Calu3 (cell line): Measurements from ENCODE around the gene CACNG6. TPM values are rescaled to one million over a fixed set of nuclear protein-coding genes. Genes with fewer than 3 reads are reported as not detected.

Experiments
- BruUV-seq: library from RNA; stranded (reverse); fragments of 400-500 nt; replicated peaks from 2 replicates; lab custom pipeline; 2021; lab: Mats Ljungman, UMichigan
- CTCF ChIA-PET: fragments of 300-600 bp; sonication (Branson Sonifier 250); formaldehyde crosslinking; loops from one replicate; lab custom pipeline; 2022; ENCODE audit warnings: antibody characterized with exemption; lab: Charles Lee
- DNase-seq: peaks from one replicate; pipeline ENCODE4 v3.0.0; 2022
- H3K27ac Mint-ChIP-seq: one replicate; pipeline ENCODE4 v1.8.0; 2022; ENCODE audit warnings: mixed read lengths; ENCODE audit not compliant: unreplicated experiment
- H3K27me3 Mint-ChIP-seq: one replicate; pipeline ENCODE4 v1.8.0; 2022; ENCODE audit warnings: mixed read lengths; ENCODE audit not compliant: unreplicated experiment
- H3K36me3 Mint-ChIP-seq: one replicate; pipeline ENCODE4 v1.8.0; 2022; ENCODE audit warnings: mild to moderate bottlenecking, moderate library complexity, mixed read lengths; ENCODE audit not compliant: insufficient read depth, unreplicated experiment
- H3K4me1 Mint-ChIP-seq: one replicate; pipeline ENCODE4 v1.8.0; 2022; ENCODE audit warnings: mild to moderate bottlenecking, low read depth, mixed read lengths; ENCODE audit not compliant: unreplicated experiment
- H3K4me3 Mint-ChIP-seq: one replicate; pipeline ENCODE4 v1.8.0; 2022; ENCODE audit warnings: mild to moderate bottlenecking, low read depth, moderate library complexity, mixed read lengths; ENCODE audit not compliant: unreplicated experiment
- H3K9me3 Mint-ChIP-seq: one replicate; pipeline ENCODE4 v1.8.0; 2022; ENCODE audit warnings: low read depth, mixed read lengths; ENCODE audit not compliant: unreplicated experiment
- CTCF ChIP-seq: fragments of 200-600 bp; IDR thresholded peaks from one replicate; pipeline ENCODE4 v1.8.0; 2022; ENCODE audit warnings: antibody characterized with exemption; ENCODE audit not compliant: unreplicated experiment
- intact Hi-C: fragments of 100-400 bp; cut with micrococcal nuclease; formaldehyde crosslinking; loops from one replicate; pipeline ENCODE4 v1.10.0; 2022; ENCODE audit not compliant: unreplicated experiment
- total RNA-seq: library from RNA; stranded (reverse); gene quantifications from 2 replicates; pipeline ENCODE4 v1.2.3, GENCODE V29; 2022

The CACNG6 gene
- total RNA-seq, 1 experiment from 2014 or later: 144 TPM

- Mint-ChIP-seq H3K36me3 (peaks cover 57% of the 10 kb centered on the region), H3K4me1 (peaks cover 42% of the 10 kb centered on the region), H3K27me3 (no peaks in the 10 kb centered on the region), H3K27ac (peak overlapping the region; percentile 24), H3K9me3 (peaks cover 6% of the 10 kb centered on the region), H3K4me3 (no peak overlapping the region)
- intact Hi-C loops: no loop called here
- CTCF ChIA-PET: no interaction called here
- DNase-seq: no peak
- TF ChIP-seq CTCF: no peak
- BruUV-seq: no TSS peak
Measured at GRCh38 chr19:54013866-54014265, 22.4 kb downstream of the CACNG6 start.

- Mint-ChIP-seq H3K27ac (peak overlapping the region; percentile 16), H3K27me3 (no peaks in the 10 kb centered on the region), H3K4me1 (peaks cover 43% of the 10 kb centered on the region), H3K9me3 (peaks cover 6% of the 10 kb centered on the region), H3K36me3 (peaks cover 62% of the 10 kb centered on the region), H3K4me3 (no peak overlapping the region)
- no peak for TF ChIP-seq CTCF
- no peak for DNase-seq
- BruUV-seq: no TSS peak
- intact Hi-C loops: no loop called here
- CTCF ChIA-PET: no interaction called here
Measured at GRCh38 chr19:54014920-54015560, 23.6 kb downstream of the CACNG6 start.

- Mint-ChIP-seq H3K4me1 (peaks cover 56% of the 10 kb centered on the region), H3K4me3 (no peak overlapping the region), H3K36me3 (peaks cover 66% of the 10 kb centered on the region), H3K27ac (peak overlapping the region; percentile 96), H3K9me3 (peaks cover 6% of the 10 kb centered on the region), H3K27me3 (no peaks in the 10 kb centered on the region)
- CTCF ChIA-PET: interaction anchor here (0.6 to 0.7 kb wide), 2 partner anchors 11 to 151 kb away, joined by 3 to 5 read pairs; no protein-coding TSS in a partner anchor
- no peak for DNase-seq
- intact Hi-C loops: no loop called here
- BruUV-seq: no TSS peak
- TF ChIP-seq CTCF: no peak
Measured at GRCh38 chr19:54017261-54017660, 25.8 kb downstream of the CACNG6 start.

GRCh38 chr19:54021363-54021762 is 29.9 kb downstream of the CACNG6 start:
- Mint-ChIP-seq H3K36me3 (peaks cover 52% of the 10 kb centered on the region), H3K4me1 (peaks cover 58% of the 10 kb centered on the region), H3K9me3 (peaks cover 4% of the 10 kb centered on the region), H3K27me3 (no peaks in the 10 kb centered on the region), H3K4me3 (peak overlapping the region; percentile 24), H3K27ac (peak overlapping the region; percentile 98)
- DNase-seq: no peak
- no peak for TF ChIP-seq CTCF
- CTCF ChIA-PET: no interaction called here
- no TSS peak for BruUV-seq
- intact Hi-C loops: loop anchor here (2.0 to 5.0 kb wide), 2 partner anchors 41 to 114 kb away; partner anchors contain the start of gene CACNG7
